Coronary artery (tissue), 2 donors: ENCODE measurements around the gene GTF2A1L.

Experiments used
- DNase-seq: peaks from one replicate; pipeline ENCODE4 v3.0.0-alpha.2; 2017; ENCODE audit warnings: low spot score
- H3K27ac ChIP-seq, 2 donors: fragments of 200-600 bp; sonication (generic); one replicate each; pipeline ENCODE4 v1.5.1; 2016 to 2019
- H3K4me3 ChIP-seq: fragments of 200-600 bp; sonication (generic); 2 replicates; pipeline ENCODE4 v1.5.1; 2016; ENCODE audit warnings: mild to moderate bottlenecking, moderate library complexity
- CTCF ChIP-seq: fragments of 200-600 bp; sonication (generic); IDR thresholded peaks from one replicate; pipeline ENCODE4 v1.5.1; 2019; ENCODE audit warnings: antibody characterized with exemption

Gene GTF2A1L

DNA sequence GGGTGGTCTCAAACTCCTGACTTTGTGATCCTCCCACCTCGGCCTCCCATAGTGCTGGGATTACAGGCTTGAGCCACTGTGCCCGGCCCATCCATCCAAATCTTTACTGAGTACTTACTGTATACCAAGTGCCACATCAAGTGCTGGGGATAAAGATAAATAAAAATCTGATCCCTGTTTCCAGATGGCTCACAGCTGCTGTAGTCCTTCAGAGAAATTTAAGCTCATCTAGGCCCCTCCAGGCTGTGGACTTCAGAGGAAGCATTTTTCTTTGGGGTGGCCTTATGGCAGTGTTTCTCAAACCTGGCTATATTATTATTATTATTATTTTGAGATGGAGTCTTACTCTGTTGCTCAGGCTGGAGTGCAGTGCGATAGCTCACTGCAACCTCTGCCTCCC lies 33.7 kb upstream of the GTF2A1L start:
- no peak overlapping the region for H3K27ac ChIP-seq
- H3K4me3 ChIP-seq, result no peak overlapping the region
- TF ChIP-seq CTCF, result no peak
- DNase-seq, result no peak

DNA sequence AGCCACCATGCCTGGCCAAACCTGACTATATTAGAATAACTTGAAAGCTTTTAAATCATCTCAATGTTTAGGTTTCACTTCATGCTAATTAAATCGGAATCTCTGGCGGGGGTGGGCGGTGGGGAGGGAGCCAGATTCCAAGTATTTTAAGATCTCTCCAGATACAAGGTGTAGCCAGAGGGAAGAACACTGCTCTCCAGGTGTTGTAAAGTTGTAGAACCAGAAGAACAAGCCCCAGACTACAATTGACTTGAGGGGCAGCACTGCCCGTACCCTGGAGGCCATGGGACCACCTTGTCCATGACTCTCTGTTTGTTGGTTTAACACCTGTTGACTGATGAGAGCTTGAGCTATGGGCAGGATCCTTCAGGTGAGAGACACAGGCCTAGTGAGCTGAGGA lies 33.1 kb upstream of the GTF2A1L start:
- no peak overlapping the region for H3K4me3 ChIP-seq
- TF ChIP-seq CTCF, result no peak
- no peak overlapping the region for H3K27ac ChIP-seq
- DNase-seq, result no peak

GRCh38 chr2:48586433-48586832 lies 31.2 kb upstream of the GTF2A1L start:
- no peak for TF ChIP-seq CTCF
- no peak overlapping the region for H3K4me3 ChIP-seq
- no peak for DNase-seq
- no peak overlapping the region for H3K27ac ChIP-seq

DNA sequence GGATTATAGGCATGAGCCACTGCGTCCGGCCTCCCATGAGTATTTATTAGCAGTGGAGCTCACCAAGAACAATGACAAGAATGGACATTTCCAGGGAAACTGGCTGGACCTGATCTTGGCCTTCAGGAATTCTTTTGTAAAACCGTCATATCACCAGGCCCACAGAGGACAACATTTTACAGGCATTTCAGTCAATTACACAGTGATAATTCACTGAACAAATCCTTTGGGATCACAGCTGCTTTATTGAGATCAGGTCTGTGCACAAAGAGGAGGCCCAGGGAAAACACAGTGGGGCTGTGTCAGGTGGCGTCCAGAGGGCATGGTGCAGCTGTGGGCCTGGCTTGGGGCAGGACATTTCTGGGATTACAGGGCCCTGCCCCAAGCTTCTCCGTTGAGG lies 30.1 kb upstream of the GTF2A1L start:
- TF ChIP-seq CTCF, result no peak
- Histone ChIP-seq H3K4me3 (no peak overlapping the region), H3K27ac (no peak overlapping the region)
- DNase-seq, result no peak

DNA sequence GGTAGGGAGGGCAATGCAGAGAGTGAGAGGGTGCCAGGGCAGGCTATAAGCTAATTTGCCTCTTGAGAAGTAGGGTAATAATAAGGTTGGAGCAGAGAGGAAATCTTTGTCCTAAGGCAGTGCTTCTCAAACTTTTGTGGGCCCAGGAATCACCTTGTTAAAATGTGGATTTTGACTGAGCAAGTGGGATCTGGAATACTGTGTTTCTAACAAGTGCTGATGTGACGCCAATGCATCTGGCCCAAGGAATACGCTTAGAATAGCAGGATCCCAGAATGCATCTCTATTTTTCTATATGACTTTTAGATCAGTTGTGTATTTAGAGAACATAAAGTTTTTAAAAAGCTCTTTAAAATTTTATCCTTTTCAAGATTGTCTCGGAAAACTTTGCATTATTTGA lies 29.7 kb upstream of the GTF2A1L start:
- Histone ChIP-seq H3K27ac (no peak overlapping the region), H3K4me3 (no peak overlapping the region)
- DNase-seq, result no peak
- TF ChIP-seq CTCF, result no peak

- no peak overlapping the region for H3K27ac ChIP-seq
- H3K4me3 ChIP-seq, result no peak overlapping the region
- TF ChIP-seq CTCF, result no peak
- DNase-seq, result no peak
Measured at GRCh38 chr2:48588745-48589144, 28.9 kb upstream of the GTF2A1L start.

DNA sequence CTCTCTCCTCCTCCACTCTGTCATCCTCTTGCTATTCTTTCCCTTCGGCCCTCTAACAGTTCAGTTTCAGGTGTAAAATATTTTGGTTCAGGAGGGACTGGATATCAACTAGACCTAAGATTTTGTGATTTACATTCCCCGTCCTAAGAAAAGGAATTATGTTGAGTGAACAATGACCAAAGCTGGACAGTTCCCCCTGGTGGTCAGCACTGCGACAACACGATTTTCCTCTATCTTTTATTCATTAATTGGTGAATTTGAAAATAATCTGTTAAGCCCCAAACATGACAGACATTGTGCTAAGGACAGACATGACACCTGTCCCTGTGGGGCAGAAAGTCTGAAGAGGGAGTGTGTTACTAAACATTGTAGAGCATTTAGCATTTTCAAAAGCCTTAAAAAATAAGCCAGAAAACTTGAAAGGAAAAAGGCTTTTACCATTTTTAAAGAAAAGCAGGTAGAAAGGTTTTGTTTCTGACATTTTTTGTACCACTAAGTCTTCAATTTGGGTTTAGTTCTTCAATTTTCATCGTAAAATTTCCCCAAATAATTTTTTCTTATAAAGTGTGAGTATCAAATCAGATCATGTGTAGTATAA lies 28.4 kb upstream of the GTF2A1L start:
- no peak overlapping the region for H3K27ac ChIP-seq
- no peak overlapping the region for H3K4me3 ChIP-seq
- peak; percentile 66 for TF ChIP-seq CTCF
- no peak for DNase-seq
